Esophagus muscularis mucosa (tissue), 4 donors: ENCODE data around the gene IFNGR2. TPM values are rescaled to one million over a fixed set of nuclear protein-coding genes. Genes with fewer than 3 reads are reported as not detected.

Experiments used
- DNase-seq: peaks from one replicate; pipeline ENCODE4 v3.0.0-alpha.2; 2017; ENCODE audit errors: extremely low spot score
- H3K27ac ChIP-seq, 4 donors: fragments of 200-600 bp; sonication (generic); replicated peaks in 1 of 4; 1 replicate in 3 of 4; 2 replicates in 1 of 4; pipeline ENCODE4 v1.5.1; 2016 to 2019; ENCODE audit warnings: mild to moderate bottlenecking in 1 of 4
- H3K27me3 ChIP-seq, 4 donors: fragments of 200-600 bp; sonication (generic); one replicate each; pipeline versions ENCODE4 v1.5.1 to v1.6.0; 2016 to 2019
- H3K36me3 ChIP-seq, 4 donors: fragments of 200-600 bp; sonication (generic); one replicate each; pipeline ENCODE4 v1.5.1; 2016 to 2019
- H3K4me1 ChIP-seq, 4 donors: fragments of 200-600 bp; sonication (generic); one replicate each; pipeline ENCODE4 v1.5.1; 2016 to 2019
- H3K4me3 ChIP-seq, 4 donors: fragments of 200-600 bp; sonication (generic); 1 replicate in 2 of 4; 2 replicates in 2 of 4; pipeline ENCODE4 v1.5.1; 2016 to 2019; ENCODE audit warnings: mild to moderate bottlenecking in 4 of 4, moderate library complexity in 1 of 4
- H3K9me3 ChIP-seq, 4 donors: fragments of 200-600 bp; sonication (generic); 1 replicate in 3 of 4; 2 replicates in 1 of 4; pipeline ENCODE4 v1.5.1; 2016 to 2019
- CTCF ChIP-seq, 3 experiments: fragments of 200-600 bp in 2 of 3; fragments of 450-650 bp in 1 of 3; sonication (generic) in 2 of 3; IDR thresholded peaks; one replicate each; pipeline ENCODE4 v1.5.1; 2017 to 2019; ENCODE audit warnings: antibody characterized with exemption in 3 of 3, mild to moderate bottlenecking in 2 of 3, moderate library complexity in 1 of 3
- EP300 ChIP-seq: sonication (generic); formaldehyde crosslinking; IDR thresholded peaks from one replicate; pipeline ENCODE4 v1.6.1; 2017; ENCODE audit warnings: antibody characterized with exemption
- POLR2A ChIP-seq: fragments of 450-650 bp; IDR thresholded peaks from one replicate; pipeline ENCODE4 v1.6.1; 2017; ENCODE audit warnings: antibody characterized with exemption, moderate library complexity, mild to moderate bottlenecking, low read depth
- POLR2AphosphoS5 ChIP-seq, 2 donors: sonication (generic); formaldehyde crosslinking; IDR thresholded peaks; one replicate each; pipeline ENCODE4 v1.6.1; 2017; ENCODE audit warnings: antibody characterized with exemption in 2 of 2
- WGBS: methylation state at CpG from one replicate; pipeline ENCODE4 v1.1.5; 2018; 5-methylcytosine and 5-hydroxymethylcytosine counted together
- intact Hi-C: fragments of 100-400 bp; cut with DNase I; formaldehyde crosslinking; loops from one replicate; pipeline ENCODE4 v1.15.1; 2023
- total RNA-seq, 4 donors: library from RNA; depleted of rRNA; stranded (reverse); fragments of >200 nt; gene quantifications; one replicate each; pipeline versions ENCODE4 v1.1.0 to v1.2.1, GENCODE V29; 2016

The IFNGR2 gene
- total RNA-seq, 4 donors from 2014 or later = 28.7 to 56.3 (median 39.3) TPM

- no peaks in the 10 kb centered on the region for H3K36me3 ChIP-seq
- peaks cover 7 to 21% (median 14%) of the 10 kb centered on the region in 4 donors for H3K4me1 ChIP-seq
- H3K9me3 ChIP-seq = no peaks in the 10 kb centered on the region
- WGBS = 89% methylated on average over 3 of the region's 3 CpGs
- no peaks in the 10 kb centered on the region for H3K27me3 ChIP-seq
- no peak overlapping the region for H3K4me3 ChIP-seq
- no peak for DNase-seq
- intact Hi-C loops = no loop called here
- no peak overlapping the region for H3K27ac ChIP-seq
- TF ChIP-seq EP300 = no peak
- TF ChIP-seq POLR2AphosphoS5 (IDR thresholded peaks at IDR 0.05) = no peak
- TF ChIP-seq POLR2A = no peak
- no peak for TF ChIP-seq CTCF (IDR thresholded peaks at IDR 0.05)
These were observed 70.1 kb downstream of the IFNGR2 start for GRCh38 chr21:33473344-33473743.

GRCh38 chr21:33477066-33477465, 73.9 kb downstream of the IFNGR2 start:
- TF ChIP-seq POLR2AphosphoS5 (IDR thresholded peaks at IDR 0.05) (no peak), POLR2A (no peak), EP300 (no peak), CTCF (IDR thresholded peaks at IDR 0.05) (no peak)
- no peaks in the 10 kb centered on the region for H3K9me3 ChIP-seq
- intact Hi-C loops = no loop called here
- WGBS = 86% methylated on average over 7 of the region's 7 CpGs
- no peaks in the 10 kb centered on the region for H3K27me3 ChIP-seq
- H3K4me1 ChIP-seq = peaks cover 19 to 32% (median 23%) of the 10 kb centered on the region in 4 donors
- no peak overlapping the region for H3K27ac ChIP-seq
- no peaks in the 10 kb centered on the region for H3K36me3 ChIP-seq
- DNase-seq = no peak
- no peak overlapping the region for H3K4me3 ChIP-seq

- intact Hi-C loops = no loop called here
- 65% methylated on average over 9 of the region's 9 CpGs for WGBS
These were observed 75.0 kb downstream of the IFNGR2 start for GRCh38 chr21:33478182-33478581.

GRCh38 chr21:33478935-33479678, 75.9 kb downstream of the IFNGR2 start:
- TF ChIP-seq CTCF (IDR thresholded peaks at IDR 0.05) (peak in 1 of 3 experiments; percentile 8), POLR2AphosphoS5 (IDR thresholded peaks at IDR 0.05) (no peak)
- Histone ChIP-seq H3K4me1 (peaks cover 19 to 32% (median 23%) of the 10 kb centered on the region in 4 donors), H3K27me3 (no peaks in the 10 kb centered on the region), H3K4me3 (peak overlapping the region; percentile 72 to 94 (median 82)), H3K36me3 (no peaks in the 10 kb centered on the region), H3K9me3 (no peaks in the 10 kb centered on the region), H3K27ac (peak overlapping the region; percentile 91 to 96 (median 96))
- intact Hi-C loops = no loop called here
- no peak for DNase-seq
- under 1% methylated on average over 41 of the region's 68 CpGs for WGBS

More at GRCh38 chr21:33478182-33478581, 75.0 kb downstream of the IFNGR2 start:
- Histone ChIP-seq H3K27ac (peak overlapping the region; percentile 91 to 96 (median 96)), H3K9me3 (no peaks in the 10 kb centered on the region), H3K27me3 (no peaks in the 10 kb centered on the region), H3K4me1 (peaks cover 19 to 32% (median 23%) of the 10 kb centered on the region in 4 donors), H3K36me3 (no peaks in the 10 kb centered on the region), H3K4me3 (peak overlapping the region; percentile 72 to 94 (median 82))
- TF ChIP-seq CTCF (IDR thresholded peaks at IDR 0.05) = no peak
- no peak for TF ChIP-seq EP300
- no peak for TF ChIP-seq POLR2AphosphoS5 (IDR thresholded peaks at IDR 0.05)
- no peak for TF ChIP-seq POLR2A
- no peak for DNase-seq
